Measurements from ENCODE around the gene CDH22. TPM values are rescaled to one million over a fixed set of nuclear protein-coding genes. Genes with fewer than 3 reads are reported as not detected.

Gene CDH22
- total RNA-seq, 1 experiment from 2014 or later: not detected

DNA sequence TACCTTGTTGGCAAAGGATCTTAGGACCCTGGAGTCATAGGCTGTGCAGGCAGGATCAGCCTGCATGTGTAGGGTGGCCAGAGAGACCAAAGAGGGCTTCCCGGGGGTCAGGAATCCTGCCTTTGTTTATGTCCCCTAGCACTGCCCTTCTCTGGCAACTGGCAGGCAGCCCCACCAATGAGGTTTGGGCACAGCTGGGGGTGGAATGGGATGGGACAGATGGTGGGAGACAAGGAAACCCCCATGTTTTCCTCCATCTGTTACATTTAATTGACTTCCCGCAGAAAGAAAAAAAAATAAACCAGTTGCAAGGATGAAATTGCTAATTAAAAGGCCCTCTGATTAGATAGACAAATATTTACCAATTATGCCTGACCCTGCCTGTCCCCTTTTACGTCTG, 162.6 kb downstream of the CDH22 start:
- H3K9me3 Mint-ChIP-seq (ENCODE audit: unreplicated experiment): no peaks in the 10 kb centered on the region
- H3K4me1 Mint-ChIP-seq (ENCODE audit: insufficient read depth, unreplicated experiment): peaks cover 7% of the 10 kb centered on the region
- ChIA-PET CTCF (interaction anchor here (0.7 to 3.4 kb wide), 4 partner anchors 10 to 535 kb away, joined by 3 to 19 read pairs (median 6); no protein-coding TSS in a partner anchor), POLR2A (no interaction called here)
- BruUV-seq (replicated peaks): no TSS peak
- peaks cover 23% of the 10 kb centered on the region for H3K27me3 Mint-ChIP-seq (ENCODE audit: insufficient read depth, unreplicated experiment)
- TF ChIP-seq, protein P1, sequence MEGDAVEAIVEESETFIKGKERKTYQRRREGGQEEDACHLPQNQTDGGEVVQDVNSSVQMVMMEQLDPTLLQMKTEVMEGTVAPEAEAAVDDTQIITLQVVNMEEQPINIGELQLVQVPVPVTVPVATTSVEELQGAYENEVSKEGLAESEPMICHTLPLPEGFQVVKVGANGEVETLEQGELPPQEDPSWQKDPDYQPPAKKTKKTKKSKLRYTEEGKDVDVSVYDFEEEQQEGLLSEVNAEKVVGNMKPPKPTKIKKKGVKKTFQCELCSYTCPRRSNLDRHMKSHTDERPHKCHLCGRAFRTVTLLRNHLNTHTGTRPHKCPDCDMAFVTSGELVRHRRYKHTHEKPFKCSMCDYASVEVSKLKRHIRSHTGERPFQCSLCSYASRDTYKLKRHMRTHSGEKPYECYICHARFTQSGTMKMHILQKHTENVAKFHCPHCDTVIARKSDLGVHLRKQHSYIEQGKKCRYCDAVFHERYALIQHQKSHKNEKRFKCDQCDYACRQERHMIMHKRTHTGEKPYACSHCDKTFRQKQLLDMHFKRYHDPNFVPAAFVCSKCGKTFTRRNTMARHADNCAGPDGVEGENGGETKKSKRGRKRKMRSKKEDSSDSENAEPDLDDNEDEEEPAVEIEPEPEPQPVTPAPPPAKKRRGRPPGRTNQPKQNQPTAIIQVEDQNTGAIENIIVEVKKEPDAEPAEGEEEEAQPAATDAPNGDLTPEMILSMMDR (IDR thresholded peaks at IDR 0.05; ENCODE audit: unreplicated experiment): no peak
- no peak overlapping the region for H3K4me3 Mint-ChIP-seq (ENCODE audit: unreplicated experiment)
- H3K27ac Mint-ChIP-seq (ENCODE audit: low read depth, unreplicated experiment): no peak overlapping the region
- no peak for DNase-seq (ENCODE audit: unreplicated experiment)
- no peaks in the 10 kb centered on the region for H3K36me3 Mint-ChIP-seq (ENCODE audit: insufficient read depth, unreplicated experiment)
- intact Hi-C loops (cut with micrococcal nuclease): no loop called here

DNA sequence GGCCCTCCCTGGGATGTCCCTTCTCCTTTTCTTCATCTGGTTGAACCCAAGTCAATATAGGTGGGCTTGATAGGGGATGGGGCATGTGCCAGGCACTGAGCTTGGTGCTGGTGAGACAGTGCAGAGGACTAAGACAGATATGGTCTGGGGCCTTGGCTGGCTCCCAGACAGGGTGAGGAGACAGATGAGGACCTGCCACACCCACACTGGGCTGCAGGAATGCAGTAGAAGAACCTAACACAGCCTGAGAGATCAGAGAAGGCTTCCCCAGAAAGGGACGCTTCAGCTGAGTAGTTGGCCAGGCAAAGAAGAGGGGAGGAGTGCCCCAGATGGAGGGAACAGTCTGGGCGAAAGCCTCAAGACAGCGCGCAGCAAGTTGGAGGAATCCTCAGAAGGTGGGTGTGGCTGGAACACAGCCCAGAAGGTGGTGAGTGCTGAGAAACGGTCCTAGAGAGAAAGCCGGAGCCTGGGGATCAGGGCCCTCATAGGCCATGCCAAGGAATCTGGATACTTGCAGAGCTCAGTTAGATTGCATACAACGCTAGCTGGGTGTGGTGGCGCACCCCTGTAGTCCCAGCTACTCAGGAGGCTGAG, 163.8 kb downstream of the CDH22 start:
- no peaks in the 10 kb centered on the region for H3K9me3 Mint-ChIP-seq (ENCODE audit: unreplicated experiment)
- no peak overlapping the region for H3K27ac Mint-ChIP-seq (ENCODE audit: low read depth, unreplicated experiment)
- peak; percentile 61 for DNase-seq (ENCODE audit: unreplicated experiment)
- peaks cover 16% of the 10 kb centered on the region for H3K4me1 Mint-ChIP-seq (ENCODE audit: insufficient read depth, unreplicated experiment)
- H3K36me3 Mint-ChIP-seq (ENCODE audit: insufficient read depth, unreplicated experiment): no peaks in the 10 kb centered on the region
- ChIA-PET POLR2A (no interaction called here), CTCF (interaction anchor here (0.6 to 3.4 kb wide), 7 partner anchors 12 to 205 kb away, joined by 3 to 19 read pairs (median 3); no protein-coding TSS in a partner anchor)
- intact Hi-C loops (cut with micrococcal nuclease): no loop called here
- TF ChIP-seq, protein P1 (IDR thresholded peaks at IDR 0.05; ENCODE audit: unreplicated experiment): no peak
- H3K27me3 Mint-ChIP-seq (ENCODE audit: insufficient read depth, unreplicated experiment): peaks cover 34% of the 10 kb centered on the region
- no peak overlapping the region for H3K4me3 Mint-ChIP-seq (ENCODE audit: unreplicated experiment)
- BruUV-seq (replicated peaks): no TSS peak

DNA sequence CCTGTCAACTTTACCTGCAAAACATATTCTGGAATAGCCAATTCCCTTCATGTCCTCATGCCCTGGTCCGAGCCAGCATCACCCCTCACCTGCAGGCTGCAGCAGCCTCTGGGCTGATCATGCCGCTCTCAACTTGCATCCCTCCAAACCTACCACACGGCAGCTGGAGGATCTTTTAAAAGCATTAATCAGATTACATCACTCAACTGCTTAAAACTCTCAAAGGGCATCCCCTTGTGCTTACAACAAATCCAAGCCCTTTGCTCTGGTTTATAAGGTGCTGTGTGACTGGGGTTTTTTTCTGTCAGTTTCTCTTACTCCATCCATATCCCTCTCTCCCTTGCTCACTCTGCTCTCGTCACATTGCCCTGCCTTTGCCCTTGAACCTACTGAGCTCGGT, 166.2 kb downstream of the CDH22 start:
- ChIA-PET POLR2A (no interaction called here), CTCF (interaction anchor here (0.6 to 2.9 kb wide), 6 partner anchors 10 to 235 kb away, joined by 3 to 17 read pairs (median 3); no protein-coding TSS in a partner anchor)
- no TSS peak for BruUV-seq (replicated peaks)

DNA sequence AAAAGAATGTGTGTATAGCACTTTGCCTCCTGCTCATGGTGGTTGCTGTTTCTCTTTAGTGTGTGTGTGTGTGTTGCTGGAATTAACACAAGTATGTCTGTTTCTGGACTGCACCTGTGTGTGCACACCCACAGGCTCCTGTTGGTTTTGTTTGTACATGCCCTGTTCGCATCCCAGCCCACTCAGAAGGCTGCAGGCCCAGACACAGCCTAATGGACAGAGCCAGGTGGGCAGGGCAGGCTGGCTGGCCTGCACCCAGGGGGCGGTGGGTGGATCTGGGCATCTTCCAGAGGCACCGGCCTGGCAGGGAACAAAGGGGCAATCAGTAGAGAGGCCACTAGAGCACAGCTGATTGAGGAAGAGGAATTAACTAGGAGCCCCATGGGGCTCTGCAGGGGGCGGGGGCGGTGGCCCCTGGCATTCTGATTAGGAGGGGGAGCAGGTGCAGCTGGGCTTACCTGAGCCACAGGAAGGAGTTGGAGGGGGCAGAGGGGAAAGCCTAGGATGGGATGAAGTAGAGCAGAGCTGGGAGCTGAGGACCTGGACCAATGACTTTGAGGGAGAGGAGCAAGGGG, 168.3 kb downstream of the CDH22 start:
- peaks cover 38% of the 10 kb centered on the region for H3K27me3 Mint-ChIP-seq (ENCODE audit: insufficient read depth, unreplicated experiment)
- intact Hi-C loops (cut with micrococcal nuclease): no loop called here
- peaks cover 17% of the 10 kb centered on the region for H3K4me1 Mint-ChIP-seq (ENCODE audit: insufficient read depth, unreplicated experiment)
- no peak overlapping the region for H3K4me3 Mint-ChIP-seq (ENCODE audit: unreplicated experiment)
- peak; percentile 63 for DNase-seq (ENCODE audit: unreplicated experiment)
- H3K9me3 Mint-ChIP-seq (ENCODE audit: unreplicated experiment): no peaks in the 10 kb centered on the region
- TF ChIP-seq, protein P1 (IDR thresholded peaks at IDR 0.05; ENCODE audit: unreplicated experiment): no peak
- BruUV-seq (replicated peaks): no TSS peak
- CTCF ChIA-PET: interaction anchor here (0.6 to 2.9 kb wide), 4 partner anchors 8 to 272 kb away, joined by 3 to 17 read pairs (median 3); no protein-coding TSS in a partner anchor
- no peak overlapping the region for H3K27ac Mint-ChIP-seq (ENCODE audit: low read depth, unreplicated experiment)
- no peaks in the 10 kb centered on the region for H3K36me3 Mint-ChIP-seq (ENCODE audit: insufficient read depth, unreplicated experiment)
- POLR2A ChIA-PET: no interaction called here

More for the DNA sequence above, 166.2 kb downstream of the CDH22 start:
- TF ChIP-seq, protein P1 (IDR thresholded peaks at IDR 0.05; ENCODE audit: unreplicated experiment): no peak
- H3K9me3 Mint-ChIP-seq (ENCODE audit: unreplicated experiment): no peaks in the 10 kb centered on the region
- H3K4me1 Mint-ChIP-seq (ENCODE audit: insufficient read depth, unreplicated experiment): peaks cover 17% of the 10 kb centered on the region
- no peak for DNase-seq (ENCODE audit: unreplicated experiment)
- H3K27me3 Mint-ChIP-seq (ENCODE audit: insufficient read depth, unreplicated experiment): peaks cover 38% of the 10 kb centered on the region
- no peak overlapping the region for H3K27ac Mint-ChIP-seq (ENCODE audit: low read depth, unreplicated experiment)
- H3K4me3 Mint-ChIP-seq (ENCODE audit: unreplicated experiment): no peak overlapping the region
- intact Hi-C loops (cut with micrococcal nuclease): no loop called here
- no peaks in the 10 kb centered on the region for H3K36me3 Mint-ChIP-seq (ENCODE audit: insufficient read depth, unreplicated experiment)
